HFFc6 (cell line): ENCODE results near the gene TRIP6. TPM values are rescaled to one million over a fixed set of nuclear protein-coding genes. Genes with fewer than 3 reads are reported as not detected.
A peak's percentile ranks its signal among the peaks of the same experiment; 100 is the strongest.

Experiments used
- DNase-seq: peaks from one replicate; pipeline ENCODE4 v3.0.0-alpha.2; 2018
- H3K27ac Mint-ChIP-seq: 2 replicates; pipeline ENCODE4 v1.8.0; 2020; ENCODE audit warnings: mild to moderate bottlenecking, mixed read lengths
- H3K27me3 Mint-ChIP-seq: 2 replicates; pipeline ENCODE4 v1.8.0; 2021; ENCODE audit warnings: mild to moderate bottlenecking, moderate library complexity, mixed read lengths; ENCODE audit not compliant: insufficient read depth
- H3K36me3 Mint-ChIP-seq: 2 replicates; pipeline ENCODE4 v1.8.0; 2021; ENCODE audit warnings: low read depth, mixed read lengths
- H3K4me1 Mint-ChIP-seq: 2 replicates; pipeline ENCODE4 v1.8.0; 2020; ENCODE audit warnings: low read depth, mixed read lengths
- H3K4me3 Mint-ChIP-seq: 2 replicates; pipeline ENCODE4 v1.8.0; 2020; ENCODE audit warnings: mild to moderate bottlenecking, moderate library complexity, mixed read lengths
- H3K9me3 Mint-ChIP-seq: 2 replicates; pipeline ENCODE4 v1.8.0; 2020; ENCODE audit warnings: mild to moderate bottlenecking, mixed read lengths
- total RNA-seq, 6 experiments: library from RNA; stranded (reverse); fragmentation: NEBNext Ultra II Directional; extraction: Animal tissue kit (Norgen Biotek cat#: 25700); gene quantifications; 2 replicates in 1 of 6; 3 replicates in 5 of 6; pipeline ENCODE4 v1.2.3, GENCODE V29; 2021
- TF ChIP-seq, protein P1 (sequence below): fragments of 200-600 bp; sonication (generic); IDR thresholded peaks from 2 replicates; pipeline ENCODE4 v1.5.0; 2021; ENCODE audit warnings: antibody characterized with exemption, mild to moderate bottlenecking

Gene TRIP6
- total RNA-seq, 6 experiments from 2014 or later = 125 to 148 (median 140) TPM

DNA sequence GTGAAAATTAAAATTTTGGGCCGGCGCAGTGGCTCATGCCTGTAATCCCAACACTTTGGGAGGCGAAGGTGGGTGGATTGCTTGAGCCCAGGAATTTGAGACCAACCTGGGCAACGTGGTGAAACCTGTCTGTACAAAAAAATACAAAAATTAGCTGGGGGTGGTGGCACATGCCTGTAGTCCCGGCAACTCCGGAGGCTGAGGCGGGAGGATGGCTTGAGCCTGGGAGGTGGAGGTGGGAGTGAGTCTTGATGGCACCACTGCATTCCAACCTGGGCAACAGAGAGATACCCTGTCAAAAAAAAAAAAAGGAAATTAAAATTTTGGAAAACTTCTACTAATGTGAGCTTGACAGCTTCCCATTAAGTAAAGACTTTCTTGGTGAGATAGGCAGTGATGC, 10.8 kb downstream of the TRIP6 start:
- H3K27ac Mint-ChIP-seq = peak overlapping the region; percentile 25
- TF ChIP-seq, protein P1, sequence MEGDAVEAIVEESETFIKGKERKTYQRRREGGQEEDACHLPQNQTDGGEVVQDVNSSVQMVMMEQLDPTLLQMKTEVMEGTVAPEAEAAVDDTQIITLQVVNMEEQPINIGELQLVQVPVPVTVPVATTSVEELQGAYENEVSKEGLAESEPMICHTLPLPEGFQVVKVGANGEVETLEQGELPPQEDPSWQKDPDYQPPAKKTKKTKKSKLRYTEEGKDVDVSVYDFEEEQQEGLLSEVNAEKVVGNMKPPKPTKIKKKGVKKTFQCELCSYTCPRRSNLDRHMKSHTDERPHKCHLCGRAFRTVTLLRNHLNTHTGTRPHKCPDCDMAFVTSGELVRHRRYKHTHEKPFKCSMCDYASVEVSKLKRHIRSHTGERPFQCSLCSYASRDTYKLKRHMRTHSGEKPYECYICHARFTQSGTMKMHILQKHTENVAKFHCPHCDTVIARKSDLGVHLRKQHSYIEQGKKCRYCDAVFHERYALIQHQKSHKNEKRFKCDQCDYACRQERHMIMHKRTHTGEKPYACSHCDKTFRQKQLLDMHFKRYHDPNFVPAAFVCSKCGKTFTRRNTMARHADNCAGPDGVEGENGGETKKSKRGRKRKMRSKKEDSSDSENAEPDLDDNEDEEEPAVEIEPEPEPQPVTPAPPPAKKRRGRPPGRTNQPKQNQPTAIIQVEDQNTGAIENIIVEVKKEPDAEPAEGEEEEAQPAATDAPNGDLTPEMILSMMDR = no peak

DNA sequence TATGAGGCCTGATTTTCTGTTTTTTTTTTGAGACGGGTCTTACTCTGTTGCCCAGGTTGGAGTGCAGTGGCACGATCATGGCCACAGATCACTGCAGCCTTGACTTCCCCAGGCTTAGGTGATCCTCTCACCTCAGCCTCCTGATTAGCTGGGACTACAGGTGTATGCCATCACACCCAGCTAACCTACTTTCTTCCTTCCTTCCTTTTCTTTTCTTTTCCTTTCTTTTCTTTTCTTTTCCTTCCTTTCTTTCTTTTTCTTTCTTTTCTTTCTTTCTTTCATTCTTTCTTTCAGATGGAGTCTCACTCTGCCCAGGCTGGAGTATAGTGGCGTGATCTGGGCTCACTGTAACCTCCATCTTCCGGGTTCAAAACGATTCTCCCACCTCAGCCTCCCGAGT, 11.5 kb downstream of the TRIP6 start:
- DNase-seq = no peak
- peaks cover 11% of the 10 kb centered on the region for H3K27me3 Mint-ChIP-seq
- peak overlapping the region; percentile 45; the same call in 1 of the 2 replicates for H3K27ac Mint-ChIP-seq
- H3K9me3 Mint-ChIP-seq = peaks cover 7% of the 10 kb centered on the region; the same call in 1 of the 2 replicates
- H3K36me3 Mint-ChIP-seq = peaks cover 63% of the 10 kb centered on the region
- peaks cover 54% of the 10 kb centered on the region for H3K4me1 Mint-ChIP-seq
- 0 out of 2 replicates have a peak overlapping the region, but pooled peaks have one; percentile 7 for H3K4me3 Mint-ChIP-seq
- TF ChIP-seq, protein P1 = no peak

More for the DNA sequence above, 10.8 kb downstream of the TRIP6 start:
- H3K27me3 Mint-ChIP-seq = peaks cover 9% of the 10 kb centered on the region
- no peak overlapping the region for H3K4me3 Mint-ChIP-seq
- H3K9me3 Mint-ChIP-seq = peaks cover 7% of the 10 kb centered on the region; the same call in 1 of the 2 replicates
- no peak for DNase-seq
- H3K36me3 Mint-ChIP-seq = peaks cover 63% of the 10 kb centered on the region
- peaks cover 54% of the 10 kb centered on the region for H3K4me1 Mint-ChIP-seq

DNA sequence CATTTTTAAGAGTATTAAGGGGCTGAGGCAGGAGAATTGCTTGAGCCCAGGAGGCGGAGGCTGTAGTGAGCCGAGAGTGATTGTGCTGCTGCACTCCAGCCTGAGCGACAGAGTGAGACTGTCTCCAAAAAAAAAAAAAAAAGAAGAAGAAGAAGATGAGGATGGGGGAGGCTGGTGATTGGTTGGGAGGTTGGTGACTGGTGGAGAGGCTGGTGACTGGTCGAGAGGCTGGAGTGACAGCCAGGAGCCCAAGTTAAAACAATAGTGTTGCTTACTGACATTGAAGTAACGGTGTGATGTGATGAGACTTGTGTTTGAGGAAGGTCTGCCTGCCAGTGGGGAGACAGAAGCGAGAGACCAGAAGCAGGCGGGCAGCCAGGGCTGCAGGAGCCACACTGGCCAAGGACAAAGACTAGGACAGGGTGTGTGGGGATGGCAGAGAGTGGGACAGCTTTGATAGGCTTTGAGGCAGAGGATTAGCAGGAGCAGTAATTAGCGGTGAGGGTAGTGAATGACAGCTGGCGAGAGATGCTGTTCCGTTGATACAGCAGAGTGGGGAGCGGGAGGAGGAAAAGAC, 12.6 kb downstream of the TRIP6 start:
- Mint-ChIP-seq H3K9me3 (peaks cover 2% of the 10 kb centered on the region; the same call in 1 of the 2 replicates), H3K27me3 (peaks cover 15% of the 10 kb centered on the region), H3K27ac (peak overlapping the region; percentile 61), H3K4me3 (peak overlapping the region; percentile 12; the same call in 1 of the 2 replicates), H3K4me1 (peaks cover 43% of the 10 kb centered on the region), H3K36me3 (peaks cover 61% of the 10 kb centered on the region)
- DNase-seq = no peak
- TF ChIP-seq, protein P1 = no peak

DNA sequence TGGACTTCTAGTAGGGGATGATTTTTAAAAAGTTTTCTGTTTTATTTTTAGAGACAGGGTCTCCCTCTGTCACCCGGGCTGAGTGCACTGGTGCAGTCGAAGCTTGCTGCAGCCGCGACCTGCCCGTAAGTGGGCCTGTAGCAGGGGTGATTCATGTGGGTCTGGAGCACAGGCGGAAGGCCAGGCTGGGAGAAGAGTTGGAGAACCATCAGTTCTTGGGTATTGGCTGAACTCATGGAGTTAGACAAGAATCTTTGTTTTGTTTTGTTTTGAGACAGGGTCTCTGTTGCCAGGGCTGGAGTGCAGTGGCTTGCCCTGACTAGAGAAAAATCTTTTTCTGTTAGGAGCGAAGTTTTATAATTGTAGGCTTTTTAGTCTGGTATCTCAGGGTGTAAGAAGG, 13.5 kb downstream of the TRIP6 start:
- TF ChIP-seq, protein P1 = no peak
- Mint-ChIP-seq H3K27ac (peak overlapping the region; percentile 45; the same call in 1 of the 2 replicates), H3K36me3 (peaks cover 61% of the 10 kb centered on the region), H3K4me3 (no peak overlapping the region; the same call in 1 of the 2 replicates), H3K4me1 (peaks cover 38% of the 10 kb centered on the region), H3K9me3 (no peaks in the 10 kb centered on the region), H3K27me3 (peaks cover 8% of the 10 kb centered on the region)
- DNase-seq = no peak

DNA sequence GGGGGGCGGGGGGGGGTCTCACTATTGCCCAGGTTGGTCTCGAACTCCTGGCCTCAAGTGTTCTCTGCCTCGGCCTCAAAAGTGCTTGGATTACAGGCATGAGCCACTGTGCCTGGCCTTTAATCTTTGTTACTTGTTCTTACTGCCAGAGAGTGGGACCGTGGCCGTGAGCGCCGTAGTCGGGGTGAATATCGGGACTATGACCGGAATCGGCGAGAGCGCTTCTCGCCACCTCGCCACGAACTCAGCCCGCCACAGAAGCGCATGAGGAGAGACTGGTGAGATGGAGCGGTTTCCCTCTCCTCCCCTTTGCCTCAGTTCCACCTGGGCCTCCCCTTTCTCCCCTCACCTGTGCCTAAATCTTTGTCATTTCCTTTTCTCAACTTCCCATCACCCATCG, 13.9 kb downstream of the TRIP6 start:
- Mint-ChIP-seq H3K4me1 (peaks cover 33% of the 10 kb centered on the region), H3K36me3 (peaks cover 63% of the 10 kb centered on the region), H3K27ac (peak overlapping the region; percentile 36; the same call in 1 of the 2 replicates), H3K4me3 (no peak overlapping the region), H3K9me3 (no peaks in the 10 kb centered on the region), H3K27me3 (peaks cover 8% of the 10 kb centered on the region)
- no peak for DNase-seq
- TF ChIP-seq, protein P1 = no peak
